Endothelial cell of umbilical vein (primary cell): ENCODE data around the gene RAC3. TPM values are rescaled to one million over a fixed set of nuclear protein-coding genes. Genes with fewer than 3 reads are reported as not detected.

Experiments
- BruUV-seq: library from RNA; stranded (reverse); fragments of 400-500 nt; replicated peaks from 2 replicates; lab custom pipeline; 2021; lab: Mats Ljungman, UMichigan
- CTCF ChIA-PET: fragments of 300-600, 350-600 bp; sonication (Branson Sonifier 250); formaldehyde crosslinking; loops from one replicate; lab custom pipeline; 2021; ENCODE audit warnings: antibody characterized with exemption, inconsistent platforms; lab: Charles Lee
- POLR2A ChIA-PET: fragments of 300-600, 350-600 bp; sonication (Branson Sonifier 250); formaldehyde crosslinking; loops from one replicate; lab custom pipeline; 2021; ENCODE audit warnings: antibody characterized with exemption, inconsistent platforms; lab: Charles Lee
- DNase-seq: peaks from one replicate; pipeline ENCODE4 v3.0.0-alpha.2; 2011; ENCODE audit warnings: low read depth, low spot score
- FAIRE-seq: peaks from 2 replicates; lab custom pipeline; 2011; peaks lifted over from hg19 to GRCh38; lab: Jason Lieb, UNC
- H2AFZ ChIP-seq: 2 replicates; pipeline ENCODE4 v1.6.0; 2012; ENCODE audit warnings: low read depth, low read length, control low read depth, inconsistent platforms
- H3K27ac ChIP-seq: 2 replicates; pipeline ENCODE4 v1.5.1; 2011; ENCODE audit warnings: low read depth, mild to moderate bottlenecking, control low read depth, low read length, moderate library complexity; ENCODE audit not compliant: insufficient read depth
- H3K27me3 ChIP-seq, 2 experiments: 2 replicates each; pipeline versions ENCODE4 v1.6.0 to v1.6.1; 2011; ENCODE audit warnings: low read length in 2 of 2, mixed read lengths in 1 of 2; ENCODE audit not compliant: control insufficient read depth in 2 of 2, insufficient read depth in 2 of 2
- H3K36me3 ChIP-seq, 2 experiments: 2 replicates in 1 of 2; 3 replicates in 1 of 2; pipeline ENCODE4 v1.5.1; 2011; ENCODE audit warnings: low read length in 2 of 2, mild to moderate bottlenecking in 1 of 2, moderate library complexity in 1 of 2; ENCODE audit not compliant: control insufficient read depth in 2 of 2, insufficient read depth in 2 of 2; ENCODE audit errors: extremely low read depth in 1 of 2
- H3K4me1 ChIP-seq: 3 replicates; pipeline ENCODE4 v1.5.1; 2011; ENCODE audit warnings: mild to moderate bottlenecking, low read length; ENCODE audit not compliant: control insufficient read depth, insufficient read depth; ENCODE audit errors: extremely low read depth
- H3K4me2 ChIP-seq: 2 replicates; pipeline ENCODE4 v1.6.1; 2011; ENCODE audit warnings: low read length, control low read depth, mixed read lengths; ENCODE audit not compliant: insufficient read depth
- H3K4me3 ChIP-seq, 3 experiments: fragments of 200-600 bp in 1 of 3; sonication (generic), shearing (Covaris generic) in 1 of 3; replicated peaks in 1 of 3; 2 replicates each; pipeline ENCODE4 v1.5.1; 2011 to 2016; ENCODE audit warnings: control low read depth in 3 of 3, low read length in 3 of 3, mild to moderate bottlenecking in 2 of 3, inconsistent platforms in 1 of 3, low read depth in 1 of 3, moderate library complexity in 1 of 3; ENCODE audit not compliant: insufficient read depth in 1 of 3
- H3K79me2 ChIP-seq: 2 replicates; pipeline ENCODE4 v1.6.0; 2012; ENCODE audit warnings: low read length, inconsistent platforms; ENCODE audit not compliant: control insufficient read depth, insufficient read depth
- H3K9ac ChIP-seq: replicated peaks from 2 replicates; pipeline ENCODE3; 2011; ENCODE audit warnings: low read length, control low read depth; ENCODE audit not compliant: insufficient read depth; ENCODE audit errors: extremely low read depth
- H3K9me1 ChIP-seq: replicated peaks from 3 replicates; pipeline ENCODE4 v1.6.0; 2011; ENCODE audit warnings: mild to moderate bottlenecking, low read length; ENCODE audit not compliant: control insufficient read depth, insufficient read depth; ENCODE audit errors: extremely low read depth
- H3K9me3 ChIP-seq: replicated peaks from 2 replicates; pipeline ENCODE4 v1.5.1; 2012; ENCODE audit warnings: low read length, inconsistent platforms; ENCODE audit not compliant: control insufficient read depth, insufficient read depth
- H4K20me1 ChIP-seq: replicated peaks from 2 replicates; pipeline ENCODE3; 2011; ENCODE audit warnings: mild to moderate bottlenecking, low read length; ENCODE audit not compliant: control insufficient read depth, insufficient read depth; ENCODE audit errors: extremely low read depth
- CTCF ChIP-seq, 2 donors: IDR thresholded peaks; 1 replicate in 1 of 2; 2 replicates in 1 of 2; pipeline ENCODE4 v1.5.1; 2011; ENCODE audit warnings: low read length in 2 of 2, mild to moderate bottlenecking in 2 of 2, moderate library complexity in 2 of 2, control low read depth in 1 of 2, inconsistent platforms in 1 of 2, low read depth in 1 of 2; ENCODE audit not compliant: insufficient read depth in 1 of 2; ENCODE audit errors: extremely low read depth in 1 of 2
- EZH2 ChIP-seq: IDR thresholded peaks from 2 replicates; pipeline ENCODE4 v1.6.1; 2012; ENCODE audit warnings: borderline replicate concordance, low read depth, mild to moderate bottlenecking, moderate library complexity, low read length, inconsistent platforms; ENCODE audit not compliant: severe bottlenecking
- FOS ChIP-seq: IDR thresholded peaks from 2 replicates; pipeline ENCODE4 v1.6.1; 2011; ENCODE audit warnings: mild to moderate bottlenecking, low read length, moderate library complexity, borderline replicate concordance; ENCODE audit not compliant: insufficient read depth
- GATA2 ChIP-seq: IDR thresholded peaks from 2 replicates; pipeline ENCODE4 v1.7.0; 2011; ENCODE audit warnings: low read depth, mild to moderate bottlenecking, moderate library complexity, mixed read lengths, low read length; ENCODE audit not compliant: insufficient read length, insufficient read depth
- JUN ChIP-seq: IDR thresholded peaks from 2 replicates; pipeline ENCODE4 v1.6.1; 2011; ENCODE audit warnings: borderline replicate concordance, low read depth; ENCODE audit not compliant: insufficient read length, insufficient read depth
- MAX ChIP-seq: IDR thresholded peaks from 2 replicates; pipeline ENCODE4 v1.6.1; 2011; ENCODE audit not compliant: insufficient read depth, insufficient read length
- MYC ChIP-seq: IDR thresholded peaks from one replicate; pipeline ENCODE4 v1.6.1; 2011; ENCODE audit warnings: mild to moderate bottlenecking, low read depth, low read length
- POLR2A ChIP-seq: IDR thresholded peaks from 2 replicates; pipeline ENCODE4 v1.6.1; 2012; ENCODE audit warnings: low read depth, mild to moderate bottlenecking, control low read depth, low read length
- POLR2AphosphoS5 ChIP-seq: IDR thresholded peaks from 2 replicates; pipeline ENCODE4 v1.6.1; 2012; ENCODE audit warnings: low read depth, mild to moderate bottlenecking, control low read depth, low read length, moderate library complexity; ENCODE audit not compliant: insufficient read depth
- dilution Hi-C: fragments of 300-500 bp; cut with MboI; formaldehyde crosslinking; loops from one replicate; pipeline ENCODE4 v1.15.0; 2019; ENCODE audit warnings: low sequenced_read_pairs; ENCODE audit not compliant: extremely low pct_ligation_motif_present
- intact Hi-C: fragments of 100-400 bp; cut with micrococcal nuclease; formaldehyde crosslinking; loops from one replicate; pipeline ENCODE4 v1.10.0; 2022
- polyA plus RNA-seq, 4 experiments: library from polyadenylated mRNA; depleted of rRNA in 3 of 4; stranded (reverse) in 3 of 4; unstranded in 1 of 4; fragments of >200 nt; gene quantifications; 2 replicates each; pipeline versions ENCODE4 v1.2.1 to v1.2.3, GENCODE V29; 2011 to 2012; ENCODE audit warnings: missing spikeins in 1 of 4
- total RNA-seq: library from RNA; stranded (reverse); gene quantifications from 2 replicates; pipeline ENCODE4 v1.2.3, GENCODE V29; 2021

Gene RAC3
- total and polyA plus RNA-seq, 2 donors (not counting 3 experiments of a cell fraction or from before 2014, with no cell fraction given): 34.1 to 56.0 TPM

GRCh38 chr17:82010575-82011525 lies 20.6 kb upstream of the RAC3 start:
- DNase-seq: no peak
- Histone ChIP-seq H2AFZ (no peak overlapping the region), H3K9me1 (no peaks in the 10 kb centered on the region), H3K9ac (no peak overlapping the region), H3K27me3 (no peaks in the 10 kb centered on the region), H3K27ac (no peak overlapping the region), H3K4me3 (no peak overlapping the region), H3K9me3 (no peaks in the 10 kb centered on the region), H4K20me1 (no peaks in the 10 kb centered on the region), H3K36me3 (no peaks in the 10 kb centered on the region), H3K79me2 (no peaks in the 10 kb centered on the region), H3K4me1 (no peaks in the 10 kb centered on the region), H3K4me2 (no peak overlapping the region)
- no peak for FAIRE-seq
- dilution Hi-C loops: no loop called here
- TF ChIP-seq EZH2 (no peak), CTCF (IDR thresholded peaks at IDR 0.05; ENCODE audit: extremely low read depth in 1 of 2, insufficient read depth in 1 of 2, low read depth in 1 of 2, low read length in 2 of 2) (no peak), FOS (no peak), MAX (no peak), POLR2A (no peak), GATA2 (no peak), POLR2AphosphoS5 (no peak), JUN (no peak), MYC (no peak)
- ChIA-PET POLR2A (no interaction called here), CTCF (interaction anchor here (0.7 kb wide), 1 partner anchor 9 kb away, joined by 5 read pairs; no protein-coding TSS in a partner anchor)
- no TSS peak for BruUV-seq
- intact Hi-C loops: no loop called here
